GM19397 (cell line): Measurements from ENCODE around the gene NPW.
"Not testable (repeated sequence)": the region's sequence is repeated elsewhere in the genome, so short reads cannot be mapped to it uniquely, and the experiment has no call there.

ENCODE experiments used
- ATAC-seq: cut with Tn5 transposase; IDR thresholded peaks from one replicate; pipeline ENCODE4 v1.9.1; 2021; ENCODE audit warnings: mild to moderate bottlenecking, moderate library complexity; ENCODE audit not compliant: unreplicated experiment

NPW gene

GRCh38 chr16:2019921-2020831 lies 591 bp downstream of the NPW start:
- ATAC-seq = no peak

GRCh38 chr16:2022723-2023091 lies 3.1 kb downstream of the NPW start:
- ATAC-seq = no peak

GRCh38 chr16:2023092-2024031 lies 3.8 kb downstream of the NPW start:
- peak; percentile 70 for ATAC-seq

GRCh38 chr16:2024032-2024420 lies 4.4 kb downstream of the NPW start:
- ATAC-seq = no peak

- ATAC-seq = no peak
These were observed 5.7 kb downstream of the NPW start for GRCh38 chr16:2025251-2025650.

GRCh38 chr16:2025878-2026460 lies 6.4 kb downstream of the NPW start:
- ATAC-seq = no peak

GRCh38 chr16:2026461-2027023 lies 7.0 kb downstream of the NPW start, which contains the start of gene NHERF2:
NHERF2 (plus strand) TSS chr16:2026902; CDS start chr16:2027006, 104 bp downstream.
- no peak for ATAC-seq

GRCh38 chr16:2027024-2028010 lies 7.7 kb downstream of the NPW start:
- ATAC-seq = no peak

- no peak for ATAC-seq
These were observed 8.6 kb downstream of the NPW start for GRCh38 chr16:2028146-2028545.

GRCh38 chr16:2028620-2029220 lies 9.1 kb downstream of the NPW start:
- no peak for ATAC-seq

- no peak for ATAC-seq
These were observed 9.8 kb downstream of the NPW start for GRCh38 chr16:2029350-2029749.

GRCh38 chr16:2030036-2030435 lies 10.5 kb downstream of the NPW start:
- no peak for ATAC-seq

GRCh38 chr16:2031081-2031577 lies 11.5 kb downstream of the NPW start:
- no peak for ATAC-seq

GRCh38 chr16:2032285-2033056 lies 12.9 kb downstream of the NPW start:
- no peak for ATAC-seq

GRCh38 chr16:2033057-2033908 lies 13.7 kb downstream of the NPW start:
- no peak for ATAC-seq

- ATAC-seq = not testable (repeated sequence)
These were observed 14.5 kb downstream of the NPW start for GRCh38 chr16:2033909-2034695.
